GM13976 (cell line): ENCODE results near the gene ADPRHL1.

Experiments
- DNase-seq: peaks from one replicate; pipeline ENCODE4 v3.0.0; 2012; ENCODE audit warnings: low spot score
- in situ Hi-C: fragments of 300-500 bp; cut with MboI; formaldehyde crosslinking; loops from one replicate; pipeline ENCODE4 v1.12.0; 2022; ENCODE audit warnings: low sequenced_read_pairs, mixed read lengths, inconsistent platforms; ENCODE audit not compliant: unreplicated experiment
- TF ChIP-seq, protein P1 (sequence below): IDR thresholded peaks from 2 replicates; pipeline ENCODE4 v1.5.1; 2012; ENCODE audit warnings: borderline replicate concordance, mild to moderate bottlenecking; ENCODE audit not compliant: insufficient read depth; ENCODE audit errors: extremely low read depth, missing control alignments, control extremely low read depth

The ADPRHL1 gene

DNA sequence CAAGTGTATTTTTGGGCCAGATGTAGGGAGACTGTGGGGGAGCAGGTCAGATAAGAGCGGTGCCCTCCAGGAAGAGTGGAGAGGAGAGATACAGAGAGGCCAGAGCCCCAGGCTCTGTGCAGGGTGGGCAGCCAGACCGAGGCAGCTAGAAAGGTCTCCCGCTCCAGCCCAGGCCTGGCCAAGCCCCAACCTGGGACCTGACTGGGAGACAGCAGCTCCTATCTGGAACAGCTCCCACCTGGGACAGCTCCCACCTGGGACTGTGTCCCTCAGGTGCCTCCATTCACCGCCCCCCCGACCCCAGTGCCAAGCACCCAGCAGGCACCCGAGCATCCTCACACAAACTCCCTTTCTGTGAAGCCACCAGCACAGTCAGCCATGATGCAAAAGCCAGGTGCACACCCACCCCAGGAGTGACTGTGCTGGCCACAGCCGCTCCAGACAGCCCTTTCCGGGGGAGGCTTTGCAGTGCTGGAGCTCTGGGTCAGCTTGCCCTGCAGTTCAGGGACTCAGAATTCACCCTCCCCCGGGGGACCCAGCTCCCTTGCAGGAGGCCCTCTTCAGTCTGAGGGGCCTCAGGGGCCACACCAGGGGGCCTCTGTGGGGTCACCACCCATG is 87.2 kb downstream of the ADPRHL1 start:
- DNase-seq = no peak
- in situ Hi-C loops = no loop called here
- TF ChIP-seq, protein P1, sequence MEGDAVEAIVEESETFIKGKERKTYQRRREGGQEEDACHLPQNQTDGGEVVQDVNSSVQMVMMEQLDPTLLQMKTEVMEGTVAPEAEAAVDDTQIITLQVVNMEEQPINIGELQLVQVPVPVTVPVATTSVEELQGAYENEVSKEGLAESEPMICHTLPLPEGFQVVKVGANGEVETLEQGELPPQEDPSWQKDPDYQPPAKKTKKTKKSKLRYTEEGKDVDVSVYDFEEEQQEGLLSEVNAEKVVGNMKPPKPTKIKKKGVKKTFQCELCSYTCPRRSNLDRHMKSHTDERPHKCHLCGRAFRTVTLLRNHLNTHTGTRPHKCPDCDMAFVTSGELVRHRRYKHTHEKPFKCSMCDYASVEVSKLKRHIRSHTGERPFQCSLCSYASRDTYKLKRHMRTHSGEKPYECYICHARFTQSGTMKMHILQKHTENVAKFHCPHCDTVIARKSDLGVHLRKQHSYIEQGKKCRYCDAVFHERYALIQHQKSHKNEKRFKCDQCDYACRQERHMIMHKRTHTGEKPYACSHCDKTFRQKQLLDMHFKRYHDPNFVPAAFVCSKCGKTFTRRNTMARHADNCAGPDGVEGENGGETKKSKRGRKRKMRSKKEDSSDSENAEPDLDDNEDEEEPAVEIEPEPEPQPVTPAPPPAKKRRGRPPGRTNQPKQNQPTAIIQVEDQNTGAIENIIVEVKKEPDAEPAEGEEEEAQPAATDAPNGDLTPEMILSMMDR = no peak

DNA sequence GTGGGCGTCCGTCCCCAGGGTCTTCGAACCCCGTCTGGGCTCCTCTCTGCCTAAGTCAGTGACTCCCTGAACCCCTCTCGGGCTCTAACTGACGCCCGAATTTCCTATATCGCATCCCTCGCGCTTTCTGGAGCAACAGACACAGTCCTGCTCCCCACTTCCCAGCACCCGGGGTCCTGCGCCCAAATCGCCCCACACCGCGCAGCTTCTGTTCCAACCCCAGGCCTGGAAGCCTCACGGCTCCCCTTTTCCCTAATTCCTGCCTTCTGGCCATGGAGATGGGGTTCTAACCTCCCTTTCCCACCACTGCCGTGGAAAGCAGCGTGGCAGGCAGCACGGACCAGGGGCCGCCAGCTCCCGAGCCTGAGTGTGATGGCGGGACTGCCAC is 87.7 kb downstream of the ADPRHL1 start:
- DNase-seq = no peak
- in situ Hi-C loops = no loop called here
- TF ChIP-seq, protein P1 = no peak

GRCh38 chr13:113364901-113365582 is 88.2 kb downstream of the ADPRHL1 start:
- in situ Hi-C loops = no loop called here
- TF ChIP-seq, protein P1 = no peak
- no peak for DNase-seq

DNA sequence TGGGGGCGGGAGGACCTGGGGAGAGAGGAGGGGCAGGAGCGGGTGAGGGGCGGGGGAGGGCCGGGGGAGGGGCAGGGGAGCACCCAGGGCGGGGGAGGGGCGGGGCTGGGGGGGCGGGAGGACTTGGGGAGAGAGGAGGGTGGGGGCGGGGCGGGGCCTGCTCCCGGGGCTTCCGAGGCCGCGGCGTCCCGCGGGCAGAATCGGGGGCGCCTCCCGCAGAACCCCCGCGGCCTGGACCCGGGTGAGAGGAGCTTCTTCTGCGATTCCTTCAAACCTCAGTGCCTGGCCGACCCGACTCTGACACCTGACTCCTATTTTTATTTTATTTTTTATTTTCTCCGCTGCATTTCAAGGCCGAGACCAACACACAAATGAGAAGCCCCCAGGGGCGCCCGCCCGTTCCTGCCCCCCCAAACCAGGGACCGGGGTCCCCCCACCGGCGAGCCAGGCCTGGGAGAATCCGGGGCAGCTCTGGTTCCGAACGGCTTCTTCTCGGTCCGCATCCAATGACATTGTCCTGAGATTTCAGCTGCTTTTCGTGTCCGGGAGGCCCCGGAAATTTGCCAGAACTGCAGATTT is 88.9 kb downstream of the ADPRHL1 start:
- TF ChIP-seq, protein P1 = no peak
- in situ Hi-C loops = no loop called here
- DNase-seq = peak; percentile 69

- DNase-seq = peak; percentile 57
- TF ChIP-seq, protein P1 = no peak
- in situ Hi-C loops = no loop called here
Measured at GRCh38 chr13:113361406-113361805, 91.9 kb downstream of the ADPRHL1 start.

- TF ChIP-seq, protein P1 = no peak
- in situ Hi-C loops = no loop called here
- DNase-seq = no peak
Measured at GRCh38 chr13:113360446-113360845, 92.8 kb downstream of the ADPRHL1 start.
